Uterus (tissue), 4 donors: ENCODE measurements around the gene EPHA8. TPM values are rescaled to one million over a fixed set of nuclear protein-coding genes. Genes with fewer than 3 reads are reported as not detected.

Source experiments
- DNase-seq, 2 donors: peaks; one replicate each; pipeline ENCODE4 v3.0.0-alpha.2; 2019 to 2020
- H3K27ac ChIP-seq, 2 donors: fragments of 200-600 bp; sonication (generic); 1 replicate in 1 of 2; 2 replicates in 1 of 2; pipeline ENCODE4 v1.5.1; 2016 to 2018
- H3K27me3 ChIP-seq, 2 donors: fragments of 200-600 bp; sonication (generic); one replicate each; pipeline ENCODE4 v1.5.1; 2018 to 2019; ENCODE audit warnings: control low read depth in 1 of 2
- H3K36me3 ChIP-seq, 2 donors: fragments of 200-600 bp; sonication (generic); one replicate each; pipeline ENCODE4 v1.5.1; 2019; ENCODE audit warnings: control low read depth in 1 of 2
- H3K4me1 ChIP-seq, 2 donors: fragments of 200-600 bp; sonication (generic); one replicate each; pipeline ENCODE4 v1.5.1; 2018 to 2019; ENCODE audit warnings: control low read depth in 1 of 2
- H3K4me3 ChIP-seq, 2 donors: fragments of 200-600 bp; sonication (generic); 1 replicate in 1 of 2; 2 replicates in 1 of 2; pipeline ENCODE4 v1.5.1; 2018 to 2019; ENCODE audit warnings: mild to moderate bottlenecking in 1 of 2
- H3K9me3 ChIP-seq, 2 donors: fragments of 200-600 bp; sonication (generic); one replicate each; pipeline ENCODE4 v1.5.1; 2019; ENCODE audit warnings: control low read depth in 1 of 2
- POLR2A ChIP-seq, 2 donors: fragments of 450-650 bp; IDR thresholded peaks; one replicate each; pipeline ENCODE4 v1.6.1; 2016; ENCODE audit warnings: antibody characterized with exemption in 2 of 2, mild to moderate bottlenecking in 1 of 2, moderate library complexity in 1 of 2
- intact Hi-C: fragments of 100-400 bp; cut with DNase I; formaldehyde crosslinking; loops from one replicate; pipeline ENCODE4 v1.15.1; 2023; ENCODE audit warnings: low total_unique reads
- total RNA-seq, 4 donors: library from RNA; depleted of rRNA in 3 of 4; stranded (reverse); fragments of >200 nt in 3 of 4; gene quantifications; one replicate each; pipeline versions ENCODE4 v1.1.0 to v1.2.4, GENCODE V29; 2014 to 2023
- TF ChIP-seq, protein P1 (sequence below), 4 experiments: fragments of 200-600 bp in 2 of 4; fragments of 450-650 bp in 2 of 4; sonication (generic) in 2 of 4; IDR thresholded peaks; one replicate each; pipeline ENCODE4 v1.5.1; 2016 to 2019; ENCODE audit warnings: antibody characterized with exemption in 4 of 4, mild to moderate bottlenecking in 2 of 4, moderate library complexity in 1 of 4
- donor health status: DM: yes; HTN: yes; CAD: no.

Gene EPHA8
- total RNA-seq, 4 donors from 2014 or later = 0.07 TPM; not detected in 3

DNA sequence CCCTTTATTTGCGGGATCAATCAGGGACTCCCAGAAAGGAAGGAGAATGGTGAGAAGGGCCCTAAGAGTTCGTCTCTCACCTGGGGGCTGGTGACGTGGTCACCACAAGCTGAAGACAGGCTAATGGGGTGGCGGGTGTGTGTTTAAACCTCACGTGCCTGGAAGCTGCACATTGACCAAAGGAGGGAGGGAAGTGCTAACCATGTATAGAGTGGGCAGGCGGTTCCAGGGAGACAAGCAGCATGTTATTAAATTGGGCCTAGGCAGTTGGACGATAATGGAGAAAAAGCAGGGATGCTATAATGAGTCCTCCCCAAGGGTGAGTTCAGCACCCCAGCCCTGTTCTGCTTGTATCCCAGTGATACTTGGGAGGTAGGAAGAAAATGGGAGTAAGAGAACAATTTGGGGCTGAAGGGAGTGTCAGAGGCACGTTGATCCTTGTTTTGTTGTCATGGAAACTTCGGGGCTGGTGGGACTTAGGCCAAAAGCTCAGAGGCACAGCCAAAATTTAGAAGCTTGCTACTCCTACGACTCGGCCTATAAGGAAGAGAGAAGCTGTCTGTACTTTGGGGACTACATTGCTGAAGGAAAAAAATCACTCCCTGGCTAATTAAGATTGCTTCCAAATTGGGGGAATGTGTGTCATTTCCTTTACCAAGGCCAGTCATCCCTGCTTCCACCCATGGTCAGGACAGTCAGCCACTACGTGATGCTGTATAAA, 33.2 kb upstream of the EPHA8 start:
- peak; percentile 80 to 89 for DNase-seq
- Histone ChIP-seq H3K4me3 (no peak overlapping the region), H3K27ac (peak overlapping the region; percentile 68 to 73), H3K4me1 (peaks cover 9 to 19% of the 10 kb centered on the region in 2 donors), H3K9me3 (no peaks in the 10 kb centered on the region), H3K36me3 (no peaks in the 10 kb centered on the region), H3K27me3 (no peaks in the 10 kb centered on the region)
- intact Hi-C loops = no loop called here
- TF ChIP-seq POLR2A (IDR thresholded peaks at IDR 0.05) = no peak
- TF ChIP-seq, protein P1, sequence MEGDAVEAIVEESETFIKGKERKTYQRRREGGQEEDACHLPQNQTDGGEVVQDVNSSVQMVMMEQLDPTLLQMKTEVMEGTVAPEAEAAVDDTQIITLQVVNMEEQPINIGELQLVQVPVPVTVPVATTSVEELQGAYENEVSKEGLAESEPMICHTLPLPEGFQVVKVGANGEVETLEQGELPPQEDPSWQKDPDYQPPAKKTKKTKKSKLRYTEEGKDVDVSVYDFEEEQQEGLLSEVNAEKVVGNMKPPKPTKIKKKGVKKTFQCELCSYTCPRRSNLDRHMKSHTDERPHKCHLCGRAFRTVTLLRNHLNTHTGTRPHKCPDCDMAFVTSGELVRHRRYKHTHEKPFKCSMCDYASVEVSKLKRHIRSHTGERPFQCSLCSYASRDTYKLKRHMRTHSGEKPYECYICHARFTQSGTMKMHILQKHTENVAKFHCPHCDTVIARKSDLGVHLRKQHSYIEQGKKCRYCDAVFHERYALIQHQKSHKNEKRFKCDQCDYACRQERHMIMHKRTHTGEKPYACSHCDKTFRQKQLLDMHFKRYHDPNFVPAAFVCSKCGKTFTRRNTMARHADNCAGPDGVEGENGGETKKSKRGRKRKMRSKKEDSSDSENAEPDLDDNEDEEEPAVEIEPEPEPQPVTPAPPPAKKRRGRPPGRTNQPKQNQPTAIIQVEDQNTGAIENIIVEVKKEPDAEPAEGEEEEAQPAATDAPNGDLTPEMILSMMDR (IDR thresholded peaks at IDR 0.05) = no peak

DNA sequence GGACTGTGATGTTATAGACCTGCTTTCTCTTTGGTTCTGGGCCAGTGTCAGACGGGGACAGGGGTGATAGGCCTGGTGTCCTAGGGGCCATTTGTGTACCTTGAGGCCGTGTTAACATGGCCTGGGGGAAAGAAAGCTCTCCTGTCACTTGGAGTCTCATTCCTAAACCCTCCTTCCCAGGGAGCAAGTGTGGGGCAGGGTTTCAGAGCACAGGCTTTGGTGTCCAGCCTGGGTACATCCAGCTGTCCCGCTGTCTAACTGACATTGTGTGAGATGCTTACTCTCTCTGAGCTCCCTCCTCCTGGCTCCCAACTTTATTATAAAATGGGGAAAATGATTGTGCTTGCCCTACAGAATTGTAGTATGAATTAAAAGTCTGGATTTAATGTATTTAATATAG, 32.6 kb upstream of the EPHA8 start:
- Histone ChIP-seq H3K36me3 (no peaks in the 10 kb centered on the region), H3K9me3 (no peaks in the 10 kb centered on the region), H3K27me3 (no peaks in the 10 kb centered on the region), H3K4me3 (no peak overlapping the region), H3K4me1 (peaks cover 9 to 19% of the 10 kb centered on the region in 2 donors), H3K27ac (peak overlapping the region; percentile 68 to 73)
- no peak for TF ChIP-seq POLR2A (IDR thresholded peaks at IDR 0.05)
- TF ChIP-seq, protein P1 (IDR thresholded peaks at IDR 0.05) = no peak
- no peak for DNase-seq
- intact Hi-C loops = no loop called here

DNA sequence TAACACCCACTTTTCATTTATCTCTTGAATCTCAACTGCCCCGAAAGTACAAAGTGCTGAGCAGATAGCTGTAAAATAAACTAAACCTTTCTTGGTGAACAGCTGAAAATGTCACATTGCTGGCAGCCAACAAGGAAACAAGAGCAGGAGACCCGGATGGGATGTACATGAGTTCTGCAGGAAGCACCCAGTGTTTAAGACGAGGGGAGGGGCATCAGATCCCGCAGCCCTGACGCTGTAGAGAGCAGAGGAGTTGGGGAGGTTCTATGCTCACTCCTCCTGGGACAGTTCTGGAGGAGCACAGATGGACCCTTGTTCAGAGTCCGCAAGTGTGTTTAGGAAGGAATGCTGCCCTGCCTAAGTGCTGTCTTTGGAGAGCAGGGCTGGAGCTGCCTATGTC, 32.0 kb upstream of the EPHA8 start:
- no peak for TF ChIP-seq POLR2A (IDR thresholded peaks at IDR 0.05)
- TF ChIP-seq, protein P1 (IDR thresholded peaks at IDR 0.05) = no peak
- no peak for DNase-seq
- no peaks in the 10 kb centered on the region for H3K9me3 ChIP-seq
- no peaks in the 10 kb centered on the region for H3K27me3 ChIP-seq
- no peak overlapping the region for H3K4me3 ChIP-seq
- H3K4me1 ChIP-seq = peaks cover 9 to 19% of the 10 kb centered on the region in 2 donors
- intact Hi-C loops = no loop called here
- peak overlapping the region; percentile 68 to 73 for H3K27ac ChIP-seq
- H3K36me3 ChIP-seq = no peaks in the 10 kb centered on the region

DNA sequence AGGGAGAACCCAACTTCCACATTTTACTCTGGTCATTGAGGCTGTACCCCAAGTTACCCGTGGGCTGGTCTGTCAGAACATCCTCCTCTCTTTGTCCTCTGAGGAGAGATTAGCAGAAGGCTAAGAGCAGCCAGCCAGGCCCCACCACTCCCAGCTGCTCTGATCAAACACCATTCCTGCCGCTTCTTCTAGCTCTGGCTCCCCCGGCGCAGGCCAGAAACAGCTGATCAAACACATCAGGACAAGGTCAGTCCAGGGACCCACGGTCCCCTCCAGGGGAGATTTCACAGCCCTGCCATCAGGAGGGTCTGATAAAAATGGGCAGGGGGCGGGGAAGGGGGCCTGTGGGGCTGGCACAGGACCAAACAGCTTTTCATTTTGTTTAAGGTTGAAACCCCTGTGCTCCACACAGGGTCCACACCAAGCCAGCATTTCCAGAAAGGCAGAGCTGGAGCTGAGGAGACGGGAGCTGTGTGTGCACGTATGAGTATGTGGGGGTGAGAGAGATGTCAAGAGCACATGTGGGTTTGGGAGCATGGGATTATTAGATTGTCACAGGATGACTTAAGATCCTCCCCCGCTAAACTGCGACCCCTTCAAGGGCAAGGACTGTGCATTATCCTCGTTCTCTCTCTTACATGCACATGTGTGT, 29.9 kb upstream of the EPHA8 start:
- H3K4me1 ChIP-seq = peaks cover 9 to 19% of the 10 kb centered on the region in 2 donors
- H3K27me3 ChIP-seq = no peaks in the 10 kb centered on the region
- H3K27ac ChIP-seq = no peak overlapping the region
- TF ChIP-seq POLR2A (IDR thresholded peaks at IDR 0.05) = no peak
- no peak overlapping the region for H3K4me3 ChIP-seq
- no peaks in the 10 kb centered on the region for H3K36me3 ChIP-seq
- H3K9me3 ChIP-seq = no peaks in the 10 kb centered on the region
- intact Hi-C loops = no loop called here
- DNase-seq = no peak

DNA sequence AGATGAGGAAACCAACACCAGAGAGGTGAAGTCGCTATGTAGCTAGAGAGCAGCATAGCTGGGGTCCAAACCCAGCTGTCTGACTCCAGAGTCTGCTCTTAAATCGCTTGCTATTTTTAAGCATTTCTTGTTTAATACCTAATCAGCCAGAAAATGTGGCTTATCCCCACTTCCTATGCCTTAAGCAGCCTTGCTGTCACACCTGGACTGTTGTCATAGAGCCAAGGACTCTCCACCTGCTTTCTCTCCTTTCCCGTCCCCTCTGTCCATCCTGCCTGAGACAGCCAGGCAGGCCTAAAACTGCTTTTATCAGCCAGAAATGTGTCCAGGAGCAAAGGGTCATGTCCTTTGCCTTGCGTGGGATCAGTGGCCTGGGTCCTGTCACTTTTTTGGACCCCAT, 28.3 kb upstream of the EPHA8 start:
- no peak for DNase-seq
- Histone ChIP-seq H3K36me3 (no peaks in the 10 kb centered on the region), H3K4me1 (peaks cover 4 to 12% of the 10 kb centered on the region in 2 donors), H3K27ac (no peak overlapping the region), H3K9me3 (no peaks in the 10 kb centered on the region), H3K27me3 (no peaks in the 10 kb centered on the region), H3K4me3 (no peak overlapping the region)
- TF ChIP-seq, protein P1 (IDR thresholded peaks at IDR 0.05) = no peak
- TF ChIP-seq POLR2A (IDR thresholded peaks at IDR 0.05) = no peak
- intact Hi-C loops = no loop called here
